Panc1 (cell line): ENCODE results near the gene B4GALT3. TPM values are rescaled to one million over a fixed set of nuclear protein-coding genes. Genes with fewer than 3 reads are reported as not detected.
A peak's percentile ranks its signal among the peaks of the same experiment; 100 is the strongest.

Source experiments
- ATAC-seq: fragments of 200-7000 bp; cut with Tn5 transposase; 2 replicates; pipeline ENCODE4 v1.9.1; 2020; ENCODE audit warnings: mild to moderate bottlenecking, moderate library complexity
- BruUV-seq: library from RNA; stranded (reverse); fragments of 400-500 nt; replicated peaks from 2 replicates; lab custom pipeline; 2021; lab: Mats Ljungman, UMichigan
- CTCF ChIA-PET: fragments of 300-600 bp; sonication (Branson Sonifier 250); formaldehyde crosslinking; loops from one replicate; lab custom pipeline; 2022; ENCODE audit warnings: antibody characterized with exemption; lab: Charles Lee
- POLR2A ChIA-PET: fragments of 300-600 bp; sonication (Branson Sonifier 250); formaldehyde crosslinking; loops from one replicate; lab custom pipeline; 2022; ENCODE audit warnings: antibody characterized with exemption; lab: Charles Lee
- DNase-seq: peaks from one replicate; pipeline ENCODE4 v3.0.0-alpha.2; 2010; ENCODE audit warnings: low read depth, low spot score
- H3K27ac ChIP-seq: 2 replicates; pipeline ENCODE4 v1.5.1; 2011; ENCODE audit warnings: mild to moderate bottlenecking, low read length, inconsistent platforms
- H3K27me3 ChIP-seq: fragments of 200-500 bp; sonication (Bioruptor generic); 2 replicates; pipeline ENCODE4 v1.6.0; 2014; ENCODE audit warnings: low read length, inconsistent platforms; ENCODE audit not compliant: control insufficient read depth, insufficient read depth
- H3K36me3 ChIP-seq: fragments of 200-500 bp; sonication (Bioruptor generic); 2 replicates; pipeline ENCODE4 v1.5.1; 2014; ENCODE audit warnings: inconsistent platforms, mild to moderate bottlenecking, low read length, moderate library complexity; ENCODE audit not compliant: control insufficient read depth, insufficient read depth
- H3K4me1 ChIP-seq: 2 replicates; pipeline ENCODE4 v1.5.1; 2011; ENCODE audit warnings: inconsistent platforms, mild to moderate bottlenecking, low read length, moderate library complexity; ENCODE audit not compliant: control insufficient read depth, insufficient read depth
- H3K4me3 ChIP-seq, 2 experiments: 2 replicates each; pipeline ENCODE4 v1.5.1; 2011 to 2012; ENCODE audit warnings: low read depth in 2 of 2, low read length in 2 of 2, mild to moderate bottlenecking in 2 of 2, inconsistent platforms in 1 of 2, moderate library complexity in 1 of 2
- H3K9me3 ChIP-seq: fragments of 200-500 bp; sonication (Bioruptor generic); 2 replicates; pipeline ENCODE4 v1.5.1; 2014; ENCODE audit warnings: low read depth, mild to moderate bottlenecking, inconsistent platforms, low read length, moderate library complexity; ENCODE audit not compliant: control insufficient read depth, insufficient read depth
- POLR2AphosphoS5 ChIP-seq: IDR thresholded peaks from 2 replicates; pipeline ENCODE4 v1.6.1; 2012; ENCODE audit warnings: mild to moderate bottlenecking, low read depth, low read length, moderate library complexity
- SIN3A ChIP-seq: IDR thresholded peaks from 2 replicates; pipeline ENCODE4 v1.6.1; 2012; ENCODE audit warnings: low read depth, mild to moderate bottlenecking, low read length, moderate library complexity, borderline replicate concordance; ENCODE audit not compliant: insufficient read depth
- TCF7L2 ChIP-seq: IDR thresholded peaks from 2 replicates; pipeline ENCODE4 v1.6.1; 2011; ENCODE audit warnings: mild to moderate bottlenecking, low read depth, low read length, inconsistent platforms
- in situ Hi-C: cut with HindIII; loops from 2 replicates; pipeline ENCODE4 v1.10.0; 2016; ENCODE audit warnings: low sequenced_read_pairs, low pct_unique_long_range_greater_than_20kb
- intact Hi-C: fragments of 100-400 bp; cut with micrococcal nuclease; formaldehyde crosslinking; loops from one replicate; pipeline ENCODE4 v1.10.0; 2022; ENCODE audit not compliant: unreplicated experiment
- total RNA-seq: library from RNA; stranded (reverse); gene quantifications from one replicate; pipeline ENCODE4 v1.2.1, GENCODE V29; 2021; ENCODE audit not compliant: unreplicated experiment
- TF ChIP-seq, protein P1 (sequence below): fragments of 450-650 bp; IDR thresholded peaks from 2 replicates; pipeline ENCODE4 v1.5.1; 2017; ENCODE audit warnings: mild to moderate bottlenecking
- TF ChIP-seq, protein P2 (sequence below), 2 experiments: IDR thresholded peaks; 2 replicates each; pipeline ENCODE4 v1.6.1; 2011 to 2012; ENCODE audit warnings: low read depth in 2 of 2, control low read depth in 1 of 2, low read length in 1 of 2, mild to moderate bottlenecking in 1 of 2, moderate library complexity in 1 of 2; ENCODE audit not compliant: insufficient read depth in 1 of 2

Gene B4GALT3
- total RNA-seq, 1 experiment from 2014 or later: 28.6 TPM

DNA sequence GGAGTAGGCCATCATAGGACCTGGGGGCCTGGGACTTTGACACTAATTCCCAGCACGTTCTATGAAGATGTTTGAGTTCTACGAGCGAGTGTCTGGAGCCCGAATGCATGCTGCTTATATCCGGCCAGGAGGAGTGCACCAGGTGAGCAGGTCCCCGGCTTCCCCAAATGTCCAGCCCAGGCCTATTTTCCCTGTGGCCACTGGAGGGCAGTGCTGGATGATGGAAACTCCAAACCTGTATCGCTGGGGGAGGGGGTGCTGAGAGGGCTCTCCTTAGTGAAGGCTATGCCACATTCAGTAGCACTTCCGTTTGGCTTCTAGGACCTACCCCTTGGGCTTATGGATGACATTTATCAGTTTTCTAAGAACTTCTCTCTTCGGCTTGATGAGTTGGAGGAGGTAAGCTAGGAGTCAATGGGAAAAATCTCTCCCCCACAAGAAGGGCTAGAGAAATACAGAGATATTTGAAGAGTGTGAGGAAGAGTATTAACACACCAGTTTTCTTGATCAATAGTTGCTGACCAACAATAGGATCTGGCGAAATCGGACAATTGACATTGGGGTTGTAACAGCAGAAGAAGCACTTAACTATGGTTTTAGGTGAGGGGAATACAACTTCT, 32.6 kb upstream of the B4GALT3 start:
- no peak for TF ChIP-seq SIN3A
- TF ChIP-seq, protein P1, sequence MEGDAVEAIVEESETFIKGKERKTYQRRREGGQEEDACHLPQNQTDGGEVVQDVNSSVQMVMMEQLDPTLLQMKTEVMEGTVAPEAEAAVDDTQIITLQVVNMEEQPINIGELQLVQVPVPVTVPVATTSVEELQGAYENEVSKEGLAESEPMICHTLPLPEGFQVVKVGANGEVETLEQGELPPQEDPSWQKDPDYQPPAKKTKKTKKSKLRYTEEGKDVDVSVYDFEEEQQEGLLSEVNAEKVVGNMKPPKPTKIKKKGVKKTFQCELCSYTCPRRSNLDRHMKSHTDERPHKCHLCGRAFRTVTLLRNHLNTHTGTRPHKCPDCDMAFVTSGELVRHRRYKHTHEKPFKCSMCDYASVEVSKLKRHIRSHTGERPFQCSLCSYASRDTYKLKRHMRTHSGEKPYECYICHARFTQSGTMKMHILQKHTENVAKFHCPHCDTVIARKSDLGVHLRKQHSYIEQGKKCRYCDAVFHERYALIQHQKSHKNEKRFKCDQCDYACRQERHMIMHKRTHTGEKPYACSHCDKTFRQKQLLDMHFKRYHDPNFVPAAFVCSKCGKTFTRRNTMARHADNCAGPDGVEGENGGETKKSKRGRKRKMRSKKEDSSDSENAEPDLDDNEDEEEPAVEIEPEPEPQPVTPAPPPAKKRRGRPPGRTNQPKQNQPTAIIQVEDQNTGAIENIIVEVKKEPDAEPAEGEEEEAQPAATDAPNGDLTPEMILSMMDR: peak; percentile 94
- Histone ChIP-seq H3K4me3 (no peak overlapping the region), H3K36me3 (peaks cover 34% of the 10 kb centered on the region), H3K27me3 (no peaks in the 10 kb centered on the region), H3K9me3 (no peaks in the 10 kb centered on the region), H3K4me1 (no peaks in the 10 kb centered on the region), H3K27ac (no peak overlapping the region)
- ChIA-PET CTCF (no interaction called here), POLR2A (no interaction called here)
- intact Hi-C loops: no loop called here
- peak; percentile 51 for DNase-seq
- peak; percentile 95 for ATAC-seq
- in situ Hi-C loops: loop anchor here (25.0 kb wide), 1 partner anchor 177 kb away; no protein-coding TSS in a partner anchor
- TSS peak; percentile 28 for BruUV-seq

DNA sequence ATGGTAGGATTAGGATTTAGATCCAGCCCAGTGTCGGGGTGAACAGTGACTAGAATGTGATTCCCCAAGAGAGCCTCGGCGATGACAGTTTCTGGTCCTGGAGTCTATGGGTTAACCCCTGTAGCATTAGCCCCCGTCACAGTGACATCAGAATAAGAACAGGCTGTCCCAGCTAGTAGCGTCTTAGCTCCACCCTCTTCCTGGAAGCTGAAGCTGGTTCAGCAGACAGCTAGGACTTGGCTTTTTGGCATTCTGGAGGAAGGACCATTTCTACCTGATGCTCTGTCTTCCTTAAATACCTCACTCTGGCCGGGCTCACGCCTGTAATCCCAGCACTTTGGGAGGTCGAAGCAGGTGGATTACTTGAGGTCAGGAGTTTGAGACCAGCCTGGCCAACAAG, 29.9 kb upstream of the B4GALT3 start:
- H3K4me3 ChIP-seq: no peak overlapping the region
- no TSS peak for BruUV-seq
- peaks cover 26% of the 10 kb centered on the region for H3K36me3 ChIP-seq
- no peak overlapping the region for H3K27ac ChIP-seq
- ChIA-PET POLR2A (no interaction called here), CTCF (no interaction called here)
- intact Hi-C loops: no loop called here
- no peaks in the 10 kb centered on the region for H3K27me3 ChIP-seq
- no peak for DNase-seq
- in situ Hi-C loops: loop anchor here (25.0 kb wide), 1 partner anchor 180 kb away; no protein-coding TSS in a partner anchor
- H3K4me1 ChIP-seq: no peaks in the 10 kb centered on the region
- TF ChIP-seq, protein P2, sequence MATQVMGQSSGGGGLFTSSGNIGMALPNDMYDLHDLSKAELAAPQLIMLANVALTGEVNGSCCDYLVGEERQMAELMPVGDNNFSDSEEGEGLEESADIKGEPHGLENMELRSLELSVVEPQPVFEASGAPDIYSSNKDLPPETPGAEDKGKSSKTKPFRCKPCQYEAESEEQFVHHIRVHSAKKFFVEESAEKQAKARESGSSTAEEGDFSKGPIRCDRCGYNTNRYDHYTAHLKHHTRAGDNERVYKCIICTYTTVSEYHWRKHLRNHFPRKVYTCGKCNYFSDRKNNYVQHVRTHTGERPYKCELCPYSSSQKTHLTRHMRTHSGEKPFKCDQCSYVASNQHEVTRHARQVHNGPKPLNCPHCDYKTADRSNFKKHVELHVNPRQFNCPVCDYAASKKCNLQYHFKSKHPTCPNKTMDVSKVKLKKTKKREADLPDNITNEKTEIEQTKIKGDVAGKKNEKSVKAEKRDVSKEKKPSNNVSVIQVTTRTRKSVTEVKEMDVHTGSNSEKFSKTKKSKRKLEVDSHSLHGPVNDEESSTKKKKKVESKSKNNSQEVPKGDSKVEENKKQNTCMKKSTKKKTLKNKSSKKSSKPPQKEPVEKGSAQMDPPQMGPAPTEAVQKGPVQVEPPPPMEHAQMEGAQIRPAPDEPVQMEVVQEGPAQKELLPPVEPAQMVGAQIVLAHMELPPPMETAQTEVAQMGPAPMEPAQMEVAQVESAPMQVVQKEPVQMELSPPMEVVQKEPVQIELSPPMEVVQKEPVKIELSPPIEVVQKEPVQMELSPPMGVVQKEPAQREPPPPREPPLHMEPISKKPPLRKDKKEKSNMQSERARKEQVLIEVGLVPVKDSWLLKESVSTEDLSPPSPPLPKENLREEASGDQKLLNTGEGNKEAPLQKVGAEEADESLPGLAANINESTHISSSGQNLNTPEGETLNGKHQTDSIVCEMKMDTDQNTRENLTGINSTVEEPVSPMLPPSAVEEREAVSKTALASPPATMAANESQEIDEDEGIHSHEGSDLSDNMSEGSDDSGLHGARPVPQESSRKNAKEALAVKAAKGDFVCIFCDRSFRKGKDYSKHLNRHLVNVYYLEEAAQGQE (IDR thresholded peaks at IDR 0.05; ENCODE audit: insufficient read depth in 1 of 2, low read depth in 2 of 2, low read length in 1 of 2): no peak
- TF ChIP-seq, protein P1: no peak
- no peak for TF ChIP-seq TCF7L2
- TF ChIP-seq POLR2AphosphoS5: no peak
- no peak for TF ChIP-seq SIN3A
- no peaks in the 10 kb centered on the region for H3K9me3 ChIP-seq
- no peak for ATAC-seq
